ENCODE data around the gene MACROD2.

DNA sequence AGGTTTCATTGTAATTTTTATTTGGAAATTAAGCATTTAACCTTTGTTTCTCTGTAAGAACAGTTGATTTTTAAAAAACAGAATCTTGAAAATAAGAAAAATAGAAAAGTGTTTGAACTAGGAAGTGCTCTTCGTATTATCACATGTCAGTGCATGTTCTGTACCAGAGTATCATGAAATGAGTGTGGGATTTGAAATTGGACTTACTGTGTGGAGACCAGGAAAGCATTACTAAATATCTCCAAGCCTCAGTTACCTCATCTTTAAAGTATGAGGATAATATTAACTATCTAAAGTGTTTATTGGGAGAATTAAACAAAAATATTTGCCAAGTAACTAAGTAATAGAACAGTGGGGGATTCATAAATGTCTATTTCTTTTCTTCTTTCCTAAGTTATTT, 499.0 kb downstream of the MACROD2 start:
- TF ChIP-seq, protein P1, sequence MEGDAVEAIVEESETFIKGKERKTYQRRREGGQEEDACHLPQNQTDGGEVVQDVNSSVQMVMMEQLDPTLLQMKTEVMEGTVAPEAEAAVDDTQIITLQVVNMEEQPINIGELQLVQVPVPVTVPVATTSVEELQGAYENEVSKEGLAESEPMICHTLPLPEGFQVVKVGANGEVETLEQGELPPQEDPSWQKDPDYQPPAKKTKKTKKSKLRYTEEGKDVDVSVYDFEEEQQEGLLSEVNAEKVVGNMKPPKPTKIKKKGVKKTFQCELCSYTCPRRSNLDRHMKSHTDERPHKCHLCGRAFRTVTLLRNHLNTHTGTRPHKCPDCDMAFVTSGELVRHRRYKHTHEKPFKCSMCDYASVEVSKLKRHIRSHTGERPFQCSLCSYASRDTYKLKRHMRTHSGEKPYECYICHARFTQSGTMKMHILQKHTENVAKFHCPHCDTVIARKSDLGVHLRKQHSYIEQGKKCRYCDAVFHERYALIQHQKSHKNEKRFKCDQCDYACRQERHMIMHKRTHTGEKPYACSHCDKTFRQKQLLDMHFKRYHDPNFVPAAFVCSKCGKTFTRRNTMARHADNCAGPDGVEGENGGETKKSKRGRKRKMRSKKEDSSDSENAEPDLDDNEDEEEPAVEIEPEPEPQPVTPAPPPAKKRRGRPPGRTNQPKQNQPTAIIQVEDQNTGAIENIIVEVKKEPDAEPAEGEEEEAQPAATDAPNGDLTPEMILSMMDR (IDR thresholded peaks at IDR 0.05 in 2 of 3, conservative IDR thresholded peaks at IDR 0.05 in 1 of 3; ENCODE audit: borderline replicate concordance in 1 of 3, insufficient read depth in 1 of 3, low read depth in 2 of 3, low read length in 2 of 3), result no peak
- TF ChIP-seq CEBPB (IDR thresholded peaks at IDR 0.05; ENCODE audit: low read depth), result no peak
- no peak for TF ChIP-seq POLR2AphosphoS5 (IDR thresholded peaks at IDR 0.05; ENCODE audit: low read depth, low read length)
- TF ChIP-seq, protein P2, sequence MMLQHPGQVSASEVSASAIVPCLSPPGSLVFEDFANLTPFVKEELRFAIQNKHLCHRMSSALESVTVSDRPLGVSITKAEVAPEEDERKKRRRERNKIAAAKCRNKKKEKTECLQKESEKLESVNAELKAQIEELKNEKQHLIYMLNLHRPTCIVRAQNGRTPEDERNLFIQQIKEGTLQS (IDR thresholded peaks at IDR 0.05), result no peak
- no peak for TF ChIP-seq RAD21 (IDR thresholded peaks at IDR 0.05; ENCODE audit: low read depth)

All from HCT116 (cell line).